ENCODE data around the gene GBP5.
"Not testable (repeated sequence)": the region's sequence is repeated elsewhere in the genome, so short reads cannot be mapped to it uniquely, and the experiment has no call there.

GBP5 gene

GRCh38 chr1:89272269-89273041 lies at the start of gene GBP5:
Gene GBP5 (minus strand): TSS chr1:89272860. CDS start chr1:89269555, 3,305 bp downstream.
- DNase-seq: peak; percentile 90 to 94

GRCh38 chr1:89322402-89322801 lies 49.7 kb upstream of the GBP5 start:
- DNase-seq: no peak

- peak in 1 of 2 donors; percentile 28 for DNase-seq
Observed at GRCh38 chr1:89312572-89312971, 39.9 kb upstream of the GBP5 start.

- peak; percentile 15 to 61 for DNase-seq
Observed at GRCh38 chr1:89311757-89312156, 39.1 kb upstream of the GBP5 start.

- no peak for DNase-seq
Observed at GRCh38 chr1:89310976-89311375, 38.3 kb upstream of the GBP5 start.

GRCh38 chr1:89310505-89310904 lies 37.8 kb upstream of the GBP5 start:
- peak in 1 of 2 donors; percentile 89 for DNase-seq

- peak in 1 of 2 donors; percentile 33 for DNase-seq
Observed at GRCh38 chr1:89309828-89310227, 37.2 kb upstream of the GBP5 start.

- DNase-seq: no peak
Observed at GRCh38 chr1:89306273-89306672, 33.6 kb upstream of the GBP5 start.

GRCh38 chr1:89305493-89305892 lies 32.8 kb upstream of the GBP5 start:
- DNase-seq: no peak

GRCh38 chr1:89304572-89305230 lies 32.0 kb upstream of the GBP5 start:
- DNase-seq: no peak

GRCh38 chr1:89302697-89303332 lies 30.2 kb upstream of the GBP5 start:
- no peak for DNase-seq

- DNase-seq: not testable (repeated sequence)
Observed at GRCh38 chr1:89299739-89300463, 27.2 kb upstream of the GBP5 start.

GRCh38 chr1:89298461-89298860 lies 25.8 kb upstream of the GBP5 start:
- no peak for DNase-seq

GRCh38 chr1:89295187-89295586 lies 22.5 kb upstream of the GBP5 start:
- DNase-seq: peak in 1 of 2 donors; percentile 71

GRCh38 chr1:89291276-89291675 lies 18.6 kb upstream of the GBP5 start:
- DNase-seq: no peak

- DNase-seq: peak in 1 of 2 donors; percentile 42
Observed at GRCh38 chr1:89288051-89288340, 15.3 kb upstream of the GBP5 start.

GRCh38 chr1:89287181-89288050 lies 14.8 kb upstream of the GBP5 start:
- DNase-seq: no peak

- peak; percentile 32 to 86 for DNase-seq
Observed at GRCh38 chr1:89286549-89287180, 14.0 kb upstream of the GBP5 start.

GRCh38 chr1:89285745-89286380 lies 13.2 kb upstream of the GBP5 start:
- DNase-seq: peak in 1 of 2 donors; percentile 70

- DNase-seq: not testable (repeated sequence)
Observed at GRCh38 chr1:89284078-89284763, 11.6 kb upstream of the GBP5 start.

GRCh38 chr1:89280766-89281165 lies 8.1 kb upstream of the GBP5 start:
- DNase-seq: peak in 1 of 2 donors; percentile 65
